HEK293 (cell line): ENCODE data around the gene DTL.

Source experiments
- REPIN1 ChIP-seq: fragments of 450-650 bp; formaldehyde crosslinking; IDR thresholded peaks from 2 replicates; pipeline ENCODE4 v1.5.1; 2017; ENCODE audit warnings: missing biosample characterization, missing genetic modification characterization, low read depth
- ZBTB11 ChIP-seq: fragments of 450-650 bp; formaldehyde crosslinking; conservative IDR thresholded peaks from 2 replicates; pipeline ENCODE4 v1.5.1; 2016; ENCODE audit warnings: low read depth, missing biosample characterization, missing genetic modification characterization
- ZNF544 ChIP-seq: fragments of 450-650 bp; formaldehyde crosslinking; IDR thresholded peaks from 2 replicates; pipeline ENCODE4 v1.5.0; 2017; ENCODE audit warnings: missing biosample characterization, missing genetic modification characterization
- ZSCAN16 ChIP-seq: fragments of 450-650 bp; formaldehyde crosslinking; IDR thresholded peaks from 2 replicates; pipeline ENCODE4 v1.5.1; 2016; ENCODE audit warnings: missing biosample characterization, missing genetic modification characterization
- TF ChIP-seq, protein P1 (sequence below): fragments of 450-650 bp; formaldehyde crosslinking; IDR thresholded peaks from 2 replicates; pipeline ENCODE4 v1.5.1; 2016; ENCODE audit warnings: missing biosample characterization, missing genetic modification characterization

GRCh38 chr1:212082765-212083406, 47.3 kb downstream of the DTL start:
- TF ChIP-seq, protein P1, sequence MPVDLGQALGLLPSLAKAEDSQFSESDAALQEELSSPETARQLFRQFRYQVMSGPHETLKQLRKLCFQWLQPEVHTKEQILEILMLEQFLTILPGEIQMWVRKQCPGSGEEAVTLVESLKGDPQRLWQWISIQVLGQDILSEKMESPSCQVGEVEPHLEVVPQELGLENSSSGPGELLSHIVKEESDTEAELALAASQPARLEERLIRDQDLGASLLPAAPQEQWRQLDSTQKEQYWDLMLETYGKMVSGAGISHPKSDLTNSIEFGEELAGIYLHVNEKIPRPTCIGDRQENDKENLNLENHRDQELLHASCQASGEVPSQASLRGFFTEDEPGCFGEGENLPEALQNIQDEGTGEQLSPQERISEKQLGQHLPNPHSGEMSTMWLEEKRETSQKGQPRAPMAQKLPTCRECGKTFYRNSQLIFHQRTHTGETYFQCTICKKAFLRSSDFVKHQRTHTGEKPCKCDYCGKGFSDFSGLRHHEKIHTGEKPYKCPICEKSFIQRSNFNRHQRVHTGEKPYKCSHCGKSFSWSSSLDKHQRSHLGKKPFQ, result no peak
- TF ChIP-seq ZNF544 (tag by site-specific recombination) (no peak), ZSCAN16 (tag by site-specific recombination) (no peak), REPIN1 (no peak), ZBTB11 (tag by site-specific recombination) (no peak)
